NCI-H510A (cell line): Measurements from ENCODE around the gene PBX4.

ENCODE experiments used
- DNase-seq: peaks from one replicate; lab custom pipeline; 2025; lab: John Stamatoyannopoulos, UW

The PBX4 gene

GRCh38 chr19:19588546-19588945 is 29.9 kb downstream of the PBX4 start:
- DNase-seq, result no peak

- DNase-seq, result no peak
Measured at GRCh38 chr19:19587771-19588170, 30.7 kb downstream of the PBX4 start.

- DNase-seq, result no peak
Measured at GRCh38 chr19:19584356-19584755, 34.1 kb downstream of the PBX4 start.

- DNase-seq, result no peak
Measured at GRCh38 chr19:19582471-19582870, 36.0 kb downstream of the PBX4 start.

- DNase-seq, result no peak
Measured at GRCh38 chr19:19581391-19581790, 37.1 kb downstream of the PBX4 start.

- DNase-seq, result no peak
Measured at GRCh38 chr19:19580418-19580817, 38.1 kb downstream of the PBX4 start.

- no peak for DNase-seq
Measured at GRCh38 chr19:19579533-19580361, 38.7 kb downstream of the PBX4 start.

GRCh38 chr19:19578252-19578651 is 40.2 kb downstream of the PBX4 start:
- no peak for DNase-seq

GRCh38 chr19:19575411-19575810 is 43.1 kb downstream of the PBX4 start:
- no peak for DNase-seq

- no peak for DNase-seq
Measured at GRCh38 chr19:19571071-19571786, 47.3 kb downstream of the PBX4 start.

GRCh38 chr19:19570571-19570970 is 47.9 kb downstream of the PBX4 start:
- DNase-seq, result no peak

GRCh38 chr19:19568802-19569756 is 49.4 kb downstream of the PBX4 start:
- DNase-seq, result no peak

GRCh38 chr19:19567391-19567790 is 51.1 kb downstream of the PBX4 start:
- DNase-seq, result no peak

GRCh38 chr19:19566306-19566705 is 52.2 kb downstream of the PBX4 start:
- DNase-seq, result no peak

- no peak for DNase-seq
Measured at GRCh38 chr19:19563348-19563848, 55.1 kb downstream of the PBX4 start.

- DNase-seq, result no peak
Measured at GRCh38 chr19:19562665-19563347, 55.7 kb downstream of the PBX4 start.

GRCh38 chr19:19561946-19562664 is 56.4 kb downstream of the PBX4 start:
- no peak for DNase-seq

GRCh38 chr19:19559931-19560330 is 58.6 kb downstream of the PBX4 start:
- DNase-seq, result no peak

- no peak for DNase-seq
Measured at GRCh38 chr19:19558636-19559035, 59.9 kb downstream of the PBX4 start.

- DNase-seq, result no peak
Measured at GRCh38 chr19:19558055-19558454, 60.4 kb downstream of the PBX4 start.
